Adipose tissue (tissue), 3 donors: ENCODE measurements around the gene RBM34. TPM values are rescaled to one million over a fixed set of nuclear protein-coding genes. Genes with fewer than 3 reads are reported as not detected.

Experiments
- H3K27ac ChIP-seq: one replicate; pipeline ENCODE4 v1.5.1; 2013; ENCODE audit warnings: low read depth, low read length
- WGBS, 3 donors: extraction: QIAGEN DNeasy Blood & Tissue Kit; methylation state at CpG; one replicate each; pipeline ENCODE4 v1.1.7; 2013; 5-methylcytosine and 5-hydroxymethylcytosine counted together
- polyA plus RNA-seq, 3 donors: library from polyadenylated mRNA; stranded (reverse); fragments of 200-250 nt; gene quantifications; one replicate each; pipeline ENCODE4 v1.2.3, GENCODE V29; 2013
- donor health status: healthy with polysubstance abuse.
- donor health status: Bipolar disorder and iron deficiency.
- donor health status: healthy.

Gene RBM34
- polyA plus RNA-seq, 3 donors, result 26.0 to 61.9 (median 46.0) TPM

DNA sequence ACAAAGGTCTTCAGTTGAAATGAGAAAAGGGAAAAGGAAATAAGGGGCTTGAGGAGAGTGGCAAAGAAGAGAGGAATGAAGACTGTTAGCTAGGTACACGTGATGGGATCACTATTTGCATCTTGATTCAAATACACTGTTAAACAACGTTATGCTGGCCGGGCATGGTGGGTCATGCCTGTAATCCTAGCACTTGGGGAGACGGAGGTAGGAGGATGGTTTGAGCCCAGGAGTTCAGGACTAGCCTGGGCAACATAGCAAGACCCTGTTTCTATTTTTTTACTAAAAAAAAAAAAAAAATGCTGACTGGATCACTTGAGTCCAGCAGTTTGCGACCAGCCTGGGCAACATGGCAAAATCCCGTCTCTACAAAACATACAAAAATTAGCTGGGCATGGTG is 2.4 kb downstream of the RBM34 start:
- WGBS, 3 donors, result 93 to 96% (median 93%) methylated on average over 6 of the region's 6 CpGs
- H3K27ac ChIP-seq, result no peak overlapping the region

DNA sequence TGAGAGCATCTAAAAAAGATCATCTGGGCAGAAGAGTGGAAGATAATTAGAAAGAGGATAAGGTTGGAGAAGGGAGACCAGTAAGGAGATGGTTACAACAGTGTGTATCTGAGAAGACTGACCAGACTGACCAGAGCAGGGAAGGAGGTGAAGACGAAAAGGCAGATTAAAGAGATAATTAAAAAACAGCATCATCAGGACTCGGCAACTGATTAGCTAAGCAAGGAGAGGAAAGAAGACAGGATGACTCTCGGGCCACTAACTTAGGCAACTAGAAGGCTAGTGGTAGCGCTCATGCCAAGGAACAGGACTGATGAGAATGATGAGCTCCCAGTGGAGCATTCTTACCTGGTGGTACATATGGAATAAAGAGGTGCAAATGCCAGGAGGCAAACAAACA is 3.9 kb downstream of the RBM34 start:
- no peak overlapping the region for H3K27ac ChIP-seq
- 93 to 97% (median 97%) methylated on average over 4 of the region's 4 CpGs for WGBS, 3 donors

- WGBS, 3 donors, result 83 to 89% (median 85%) methylated on average over 4 of the region's 4 CpGs
- H3K27ac ChIP-seq, result no peak overlapping the region
Observed at GRCh38 chr1:235156740-235157139, 4.3 kb downstream of the RBM34 start.

DNA sequence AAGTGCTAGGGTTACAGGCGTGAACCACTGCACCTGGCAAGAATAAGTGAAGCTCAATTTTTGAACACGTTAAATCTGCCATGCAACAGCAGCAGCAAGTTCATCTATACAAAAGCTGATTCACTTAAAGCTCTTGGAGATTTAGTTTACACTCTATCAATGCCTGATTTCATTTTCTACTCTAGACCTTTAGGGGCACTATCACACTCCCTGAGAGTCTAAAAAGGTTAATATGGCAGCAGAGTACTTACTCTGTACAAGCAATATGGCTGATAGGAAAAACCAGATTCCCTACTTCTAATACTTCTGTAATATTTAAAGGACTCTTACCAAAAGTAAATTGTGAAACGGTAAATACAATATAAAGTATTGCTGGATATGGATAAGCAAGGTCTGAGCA is 4.8 kb downstream of the RBM34 start:
- WGBS, 3 donors, result 88 to 97% (median 96%) methylated on average over 3 of the region's 3 CpGs
- H3K27ac ChIP-seq, result no peak overlapping the region

DNA sequence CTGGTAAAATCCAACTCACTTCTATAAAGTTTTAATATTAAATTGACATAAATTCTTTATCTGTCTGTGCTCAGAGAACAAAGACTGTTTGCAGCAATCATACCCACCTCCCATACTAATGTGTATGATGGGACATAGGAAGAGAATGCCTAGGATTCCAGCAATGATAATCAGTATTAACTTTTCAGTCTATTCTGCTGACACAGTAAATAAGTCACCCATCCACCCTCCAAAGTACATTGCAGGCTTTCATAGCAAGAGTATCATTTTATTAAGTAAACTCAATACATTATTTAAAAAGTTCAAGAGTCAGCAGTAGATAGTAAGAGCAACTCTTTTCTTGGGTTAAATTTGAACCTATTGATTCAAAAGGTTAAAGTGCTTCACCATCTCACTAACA is 8.8 kb downstream of the RBM34 start:
- H3K27ac ChIP-seq, result no peak overlapping the region

DNA sequence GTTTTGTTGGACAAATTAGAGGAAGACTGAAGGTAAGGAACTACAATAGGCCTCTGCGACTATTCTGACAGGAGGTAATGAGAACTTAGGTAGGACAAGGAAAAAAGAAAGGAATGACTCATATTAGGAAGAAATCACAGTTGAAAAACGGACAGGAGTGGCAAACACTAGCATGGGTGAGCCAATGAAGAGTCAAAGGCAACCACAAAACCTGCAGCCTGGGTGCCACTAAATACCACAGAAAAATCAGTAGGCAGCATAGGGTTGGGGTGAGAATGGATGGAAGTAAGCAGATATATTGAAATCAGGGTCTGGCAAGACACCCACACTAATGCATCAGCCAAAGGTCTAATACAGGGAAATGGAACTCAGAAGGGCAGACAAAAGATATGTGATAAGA is 10.0 kb downstream of the RBM34 start:
- 89 to 90% (median 89%) methylated on average over 2 of the region's 2 CpGs for whole genome bisulfite sequencing, 3 donors
- H3K27ac ChIP-seq, result no peak overlapping the region

DNA sequence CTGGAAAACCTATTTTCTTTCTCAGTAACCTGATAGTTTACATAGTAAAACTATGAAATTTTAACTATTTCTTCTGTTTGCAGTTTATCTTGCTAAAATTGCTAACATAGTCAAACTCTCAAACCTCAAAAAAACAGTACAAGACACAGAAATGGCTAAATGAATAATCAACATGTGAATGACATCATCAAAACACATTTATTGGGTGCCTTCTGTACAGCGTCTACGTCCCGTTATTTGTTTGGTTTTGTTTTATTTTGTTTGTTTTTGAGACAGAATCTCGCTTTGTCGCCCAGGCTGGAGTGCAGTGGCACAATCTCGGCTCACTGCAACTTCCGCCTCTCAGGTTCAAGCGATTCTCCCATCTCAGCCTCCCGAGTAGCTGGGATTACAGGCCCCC is 11.2 kb downstream of the RBM34 start:
- WGBS, 3 donors, result 94 to 96% (median 95%) methylated on average over 9 of the region's 9 CpGs
- H3K27ac ChIP-seq, result no peak overlapping the region

GRCh38 chr1:235147269-235147668 is 13.8 kb downstream of the RBM34 start:
- no peak overlapping the region for H3K27ac ChIP-seq
- WGBS, 3 donors, result 94 to 95% (median 95%) methylated on average over 4 of the region's 4 CpGs

DNA sequence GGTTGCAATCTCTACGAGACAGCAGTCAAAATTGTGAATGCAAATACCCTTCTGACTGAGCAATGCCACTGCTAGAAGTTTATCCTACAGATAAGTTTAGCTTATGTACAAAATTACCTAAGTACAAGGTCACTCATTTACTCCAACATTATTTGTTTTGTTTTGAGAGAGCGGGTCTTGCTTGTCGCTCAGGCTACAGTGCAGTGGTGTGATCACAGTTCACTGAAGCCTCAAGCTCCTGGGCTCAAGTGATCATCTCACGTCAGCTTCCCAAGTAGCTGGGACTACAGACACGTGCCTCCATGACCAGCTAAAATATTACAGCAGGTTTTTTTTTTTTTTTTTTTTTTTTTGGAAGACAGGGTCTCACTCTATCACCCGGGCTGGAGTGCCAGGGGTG is 15.4 kb downstream of the RBM34 start:
- no peak overlapping the region for H3K27ac ChIP-seq
- 66 to 93% (median 91%) methylated on average over 6 of the region's 6 CpGs for WGBS, 3 donors

DNA sequence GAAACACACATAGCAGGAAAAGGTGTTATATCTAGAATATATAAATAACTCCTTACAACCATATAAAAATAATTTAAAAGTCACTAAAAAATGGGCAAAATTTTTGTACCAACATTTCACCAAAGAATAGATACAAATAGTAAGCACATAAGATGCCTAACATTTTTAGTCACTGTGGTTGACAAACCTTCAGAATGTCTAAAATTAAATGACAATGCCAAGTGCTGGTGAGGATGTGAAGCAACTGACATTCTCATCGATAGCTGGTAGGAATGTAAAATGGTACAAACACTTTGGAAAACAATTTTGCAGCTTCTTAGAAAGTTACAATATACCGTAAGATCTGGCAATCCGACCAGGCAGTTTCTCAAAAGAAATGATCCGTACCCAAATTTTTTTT is 18.1 kb downstream of the RBM34 start:
- 87 to 96% (median 94%) methylated on average over 4 of the region's 4 CpGs for WGBS, 3 donors
- no peak overlapping the region for H3K27ac ChIP-seq

GRCh38 chr1:235139315-235139714 is 21.7 kb downstream of the RBM34 start:
- WGBS, 3 donors, result 94 to 96% (median 94%) methylated on average over 5 of the region's 5 CpGs
- H3K27ac ChIP-seq, result no peak overlapping the region

- WGBS, 3 donors, result 71 to 91% (median 88%) methylated on average over 2 of the region's 2 CpGs
- no peak overlapping the region for H3K27ac ChIP-seq
Observed at GRCh38 chr1:235138821-235139220, 22.2 kb downstream of the RBM34 start.

DNA sequence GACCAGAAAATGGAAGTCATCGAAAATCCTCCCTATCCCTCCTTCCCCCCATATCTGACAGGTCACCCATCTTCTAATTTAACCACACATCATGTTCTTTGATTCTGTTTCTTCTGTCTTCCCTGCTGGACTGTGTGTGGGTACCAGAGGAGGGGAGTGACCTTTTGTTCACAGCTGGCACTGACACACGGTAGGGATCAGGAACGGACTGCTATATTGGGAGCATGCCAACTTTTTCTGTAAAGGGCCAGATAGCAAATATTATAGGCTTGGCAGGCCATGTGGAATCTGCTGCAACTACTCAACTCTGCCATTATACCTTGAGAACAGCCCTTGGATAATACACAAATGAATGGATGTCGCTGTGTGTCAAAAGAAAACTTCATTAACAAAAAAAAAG is 24.9 kb downstream of the RBM34 start:
- WGBS, 3 donors, result 53 to 65% (median 64%) methylated on average over 4 of the region's 4 CpGs

GRCh38 chr1:235134171-235134570 is 26.9 kb downstream of the RBM34 start:
- no peak overlapping the region for H3K27ac ChIP-seq
- 96 to 98% (median 97%) methylated on average over 12 of the region's 12 CpGs for WGBS, 3 donors

More for the DNA sequence above, 24.9 kb downstream of the RBM34 start:
- no peak overlapping the region for H3K27ac ChIP-seq

DNA sequence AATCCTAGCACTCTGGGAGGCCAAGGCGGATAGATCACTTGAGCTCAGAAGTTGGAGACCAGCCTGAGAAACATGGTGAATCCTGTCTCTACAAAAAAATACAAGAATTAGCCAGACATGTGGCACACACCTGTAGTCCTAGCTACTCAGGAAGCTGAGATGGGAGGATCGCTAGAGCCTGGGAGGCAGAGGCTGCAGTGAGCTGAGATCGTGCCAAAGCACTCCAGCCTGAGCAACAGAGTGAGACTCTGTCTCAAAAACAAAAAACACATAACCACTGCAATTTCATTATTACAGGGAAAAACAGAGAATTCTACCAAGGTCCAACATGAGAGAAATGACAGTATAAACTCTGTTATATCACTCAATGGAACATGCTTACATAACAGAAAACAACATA is 28.0 kb downstream of the RBM34 start:
- WGBS, 3 donors, result 93 to 97% (median 95%) methylated on average over 3 of the region's 3 CpGs

GRCh38 chr1:235131961-235132360 is 29.1 kb downstream of the RBM34 start:
- WGBS, 3 donors, result 75 to 85% (median 85%) methylated on average over 6 of the region's 6 CpGs
- no peak overlapping the region for H3K27ac ChIP-seq

More for the DNA sequence above, 28.0 kb downstream of the RBM34 start:
- no peak overlapping the region for H3K27ac ChIP-seq

DNA sequence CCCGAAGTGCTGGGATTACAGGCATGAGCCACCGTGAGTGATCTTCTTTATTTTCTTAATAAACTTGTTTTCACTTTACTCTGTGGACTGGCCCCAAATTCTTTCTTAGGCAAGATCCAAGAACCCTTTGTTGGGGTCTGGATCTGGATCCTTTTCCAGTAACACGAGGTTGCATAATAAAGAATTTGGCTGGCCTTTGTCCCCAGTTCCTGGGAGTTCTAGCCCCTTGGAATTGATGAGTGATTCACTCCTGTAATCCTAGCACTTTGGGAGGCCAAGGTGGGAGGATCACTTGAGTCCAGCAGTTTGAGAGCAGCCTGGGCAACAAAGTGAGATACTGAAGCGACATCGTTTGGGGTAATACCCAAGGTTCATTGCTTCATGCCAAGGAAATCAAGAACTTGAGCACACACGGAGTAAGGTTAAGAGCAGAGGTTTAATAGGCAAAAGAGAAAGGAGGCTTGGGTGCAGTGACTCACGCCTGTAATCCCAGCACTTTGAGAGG is 30.2 kb downstream of the RBM34 start:
- no peak overlapping the region for H3K27ac ChIP-seq
- WGBS, 3 donors, result 83 to 87% (median 85%) methylated on average over 7 of the region's 7 CpGs

DNA sequence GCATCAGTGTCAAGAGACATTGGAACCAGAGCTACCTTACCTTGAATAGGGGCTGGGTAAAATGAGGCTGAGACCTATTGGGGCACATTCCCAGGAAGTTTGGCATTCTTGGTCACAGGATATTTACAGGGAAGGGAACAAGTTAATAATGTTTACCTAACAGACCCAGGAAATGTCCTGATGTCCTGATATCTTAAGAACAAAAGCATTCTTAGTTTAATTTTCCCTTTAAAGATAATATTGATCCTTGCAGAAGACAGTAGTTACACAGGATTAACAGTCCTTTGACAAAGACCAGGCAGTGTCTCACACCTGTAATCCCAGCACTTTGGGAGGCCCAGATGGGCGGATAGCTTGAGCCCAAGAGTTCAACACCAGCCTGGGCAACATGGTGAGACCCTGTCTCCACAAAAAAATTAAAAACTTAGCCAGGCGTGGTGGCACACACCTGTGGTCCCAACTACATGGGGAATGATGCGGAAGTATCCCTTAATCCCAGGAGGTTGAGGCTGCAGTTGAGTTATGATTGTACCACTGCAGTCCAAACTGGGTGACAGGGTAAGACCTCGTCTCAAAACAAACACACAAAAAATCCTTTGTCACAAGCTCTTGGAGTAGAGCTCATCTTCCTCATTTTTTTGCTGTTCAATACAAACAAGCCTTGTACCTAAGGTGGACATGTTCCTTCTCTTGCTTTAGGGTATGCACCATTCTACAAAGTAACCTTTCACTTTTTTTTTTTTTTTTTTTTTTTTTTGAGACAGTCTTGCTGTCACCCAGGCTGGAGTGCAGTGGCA is 31.1 kb downstream of the RBM34 start:
- no peak overlapping the region for H3K27ac ChIP-seq
- 86 to 95% (median 93%) methylated on average over 4 of the region's 4 CpGs for WGBS, 3 donors

- WGBS, 3 donors, result 1% methylated on average over 67 of the region's 67 CpGs
- H3K27ac ChIP-seq, result peak within 1 kb of the TSS; percentile 73
Observed at GRCh38 chr1:235128456-235129328, 32.4 kb downstream of the RBM34 start, which contains the start of gene TOMM20. TOMM20 (minus strand) TSS chr1:235128837; CDS start chr1:235128715, 122 bp downstream.
